ENCODE measurements around the gene PIK3R2.
"Not testable (repeated sequence)": the region's sequence is repeated elsewhere in the genome, so short reads cannot be mapped to it uniquely, and the experiment has no call there.

The PIK3R2 gene

DNA sequence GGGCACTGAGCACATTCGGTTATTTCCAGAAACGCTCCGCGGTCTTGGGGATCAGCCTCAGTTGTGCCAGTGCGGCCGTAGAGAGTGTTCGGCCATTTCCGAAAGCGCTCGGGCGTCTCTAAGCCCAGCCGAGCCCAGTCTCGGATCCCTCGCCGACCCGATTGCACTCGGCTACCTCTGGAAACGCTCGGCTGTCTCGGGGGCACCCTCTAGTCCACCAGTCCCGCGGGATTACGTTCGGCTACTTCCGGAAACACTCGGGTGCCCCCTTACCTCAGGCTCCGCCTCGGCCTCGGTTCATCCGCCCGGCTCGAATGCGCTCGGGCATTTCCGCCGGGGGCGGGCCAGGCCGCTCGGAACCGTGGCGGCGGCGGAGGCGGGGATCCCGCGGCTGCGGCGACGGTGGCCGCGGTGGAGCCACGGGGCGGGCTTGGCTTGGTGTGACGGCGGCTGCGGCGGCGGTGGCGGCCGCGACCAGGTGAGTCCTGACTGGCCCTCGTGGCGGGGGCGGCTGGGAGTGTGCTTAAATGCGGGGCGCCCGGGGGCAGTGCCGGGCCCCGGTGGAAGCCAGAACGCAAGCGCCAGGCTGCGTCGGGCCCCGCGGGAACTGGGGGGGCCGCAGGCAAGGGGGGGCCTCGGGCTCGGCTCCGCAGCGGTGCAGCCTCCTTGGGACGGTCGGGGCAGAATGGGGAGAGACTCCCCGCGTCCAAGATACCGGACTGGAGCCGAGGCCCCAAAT is at the start of gene PIK3R2:
Gene PIK3R2, plus strand, starts transcription at position 347 of the 739 bp plus-strand sequence. CDS start 2,717 bp downstream, outside the sequence.
- DNase-seq (ENCODE audit: low read depth): peak; percentile 99

DNA sequence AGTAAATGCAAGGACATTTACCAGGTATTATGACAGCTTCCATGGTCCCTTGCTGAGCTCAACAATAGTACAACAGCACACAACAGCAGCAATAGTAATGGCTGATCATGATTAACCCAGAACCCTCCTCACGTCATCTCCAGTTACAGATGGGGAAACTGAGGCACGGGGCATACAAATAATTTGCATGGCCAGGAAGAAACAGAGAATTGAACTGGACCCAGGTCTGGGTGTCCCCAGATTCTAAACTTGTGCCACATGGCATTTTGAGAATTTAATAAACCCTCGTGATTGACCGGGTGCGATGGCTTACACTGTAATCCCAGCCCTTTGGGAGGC is 48.2 kb upstream of the PIK3R2 start:
- no peak for DNase-seq (ENCODE audit: low read depth)

DNA sequence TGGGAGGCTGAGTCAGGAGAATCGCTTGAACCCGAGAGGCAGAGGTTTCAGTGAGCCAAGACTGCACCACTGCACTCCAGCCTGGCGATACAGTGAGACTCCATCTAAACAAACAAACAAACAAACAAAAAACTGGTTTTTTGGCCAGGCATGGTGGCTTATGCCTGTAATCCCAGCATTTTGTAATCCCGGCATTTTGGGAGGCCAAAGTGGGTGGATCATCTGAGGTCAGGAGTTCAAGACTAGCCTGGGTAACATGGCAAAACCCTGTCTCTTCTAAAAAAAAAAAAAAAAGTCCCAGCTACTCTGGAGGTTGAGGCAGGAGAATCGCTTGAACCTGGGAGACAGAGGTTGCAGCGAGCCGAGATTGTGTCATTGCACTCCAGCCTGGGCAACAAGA is 47.7 kb upstream of the PIK3R2 start:
- DNase-seq (ENCODE audit: low read depth): not testable (repeated sequence)

DNA sequence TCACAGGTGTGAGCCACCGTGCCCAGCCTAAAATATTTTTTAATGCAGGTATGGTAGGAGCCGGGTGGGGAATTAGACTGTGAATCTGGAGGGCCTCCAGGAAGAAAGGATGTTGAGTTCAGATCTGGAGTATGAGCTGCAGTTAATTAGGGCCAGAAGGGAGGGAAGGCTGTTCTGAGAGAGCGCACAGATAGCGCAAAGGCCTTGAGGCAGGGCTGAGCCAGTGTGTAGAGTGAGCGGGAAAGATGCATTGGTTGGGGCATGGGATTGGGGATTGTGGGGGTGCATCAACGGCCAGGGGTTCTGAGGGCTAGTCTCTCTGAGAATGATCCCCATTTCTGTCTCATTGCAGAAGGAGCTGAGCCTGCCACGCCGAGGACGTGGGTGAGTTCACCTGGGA is 45.7 kb upstream of the PIK3R2 start:
- DNase-seq (ENCODE audit: low read depth): no peak

DNA sequence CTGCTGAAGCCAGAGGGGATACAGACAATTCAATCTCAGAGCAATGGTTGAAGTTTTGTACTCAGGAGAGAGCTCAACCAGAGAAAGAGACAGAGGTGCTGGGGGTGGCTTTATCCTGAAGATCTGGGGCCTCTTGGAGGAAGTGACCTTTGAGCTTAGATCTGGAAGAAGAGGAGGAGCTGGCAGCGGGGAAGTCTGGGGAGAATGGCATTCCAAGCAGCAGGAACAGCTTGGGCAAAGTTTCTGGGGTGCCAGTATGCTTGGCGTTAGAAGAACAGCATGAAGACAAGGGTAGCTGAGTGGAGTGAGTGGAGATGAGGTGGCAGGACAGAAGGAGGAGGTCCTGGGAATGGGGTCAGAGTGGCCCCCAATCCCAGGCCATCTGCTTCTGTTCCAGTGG is 44.1 kb upstream of the PIK3R2 start:
- DNase-seq (ENCODE audit: low read depth): no peak

DNA sequence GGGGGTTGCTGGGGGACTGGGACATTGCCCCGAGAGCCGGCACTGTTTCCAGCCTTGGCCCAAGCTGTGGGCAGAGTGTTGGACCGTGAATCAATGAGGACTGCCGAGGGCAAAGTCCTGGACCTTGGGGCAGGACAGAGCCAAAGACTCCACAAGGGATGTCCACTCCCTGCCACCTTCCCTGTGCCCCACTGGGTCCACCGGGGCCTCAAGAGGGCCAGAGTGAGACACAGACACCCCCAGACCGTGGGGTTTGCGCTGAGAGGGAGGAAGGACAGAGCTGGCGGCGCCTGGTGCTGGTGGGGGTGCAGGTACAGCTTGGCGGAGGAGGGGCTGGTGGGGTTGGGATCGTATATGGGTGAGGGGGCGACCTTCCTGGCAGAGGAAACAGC is 43.6 kb upstream of the PIK3R2 start:
- no peak for DNase-seq (ENCODE audit: low read depth)

DNA sequence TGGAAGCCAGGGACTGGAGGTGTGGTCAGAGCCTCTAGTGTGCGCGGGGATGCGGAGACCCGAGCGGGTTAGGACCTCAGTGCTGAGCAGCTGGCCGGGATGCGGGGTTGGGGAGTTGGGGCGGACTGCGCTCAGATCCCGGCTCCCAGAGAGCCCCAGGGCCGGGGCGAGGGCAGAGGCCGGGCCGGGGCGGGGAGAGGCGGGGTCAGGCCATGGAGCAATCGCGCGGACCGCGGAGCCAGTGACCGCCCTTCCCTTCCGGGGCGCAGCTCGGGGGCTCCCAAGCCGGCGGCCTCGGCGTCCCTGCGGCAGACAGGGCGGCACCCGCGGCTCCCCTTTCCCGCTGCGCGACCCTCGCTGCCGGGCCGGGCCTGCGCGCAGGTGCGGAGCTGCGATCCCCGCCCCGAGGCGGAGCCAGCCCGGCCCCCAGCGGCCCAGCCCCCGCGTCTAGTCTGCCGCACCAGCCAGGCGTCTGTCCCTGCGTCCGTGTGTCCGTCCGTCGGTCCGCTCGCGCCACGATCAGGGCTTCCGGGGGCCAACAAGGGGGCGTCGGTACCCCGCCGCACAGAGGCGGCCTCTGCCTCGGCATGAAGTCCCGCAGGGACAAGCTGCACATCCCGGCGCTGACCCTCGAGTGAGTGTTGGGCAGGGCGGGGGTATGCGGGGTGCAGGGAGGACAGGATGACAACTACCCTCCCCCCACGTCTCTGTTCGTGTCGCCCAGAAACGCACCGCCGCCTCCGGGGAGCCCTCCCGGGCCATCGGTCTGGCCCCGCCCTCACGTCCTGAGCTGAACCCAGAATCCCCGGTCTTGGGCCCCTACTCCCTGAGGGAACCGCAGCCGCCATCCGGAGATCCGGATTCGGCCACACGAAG is 43.0 kb upstream of the PIK3R2 start:
- DNase-seq (ENCODE audit: low read depth): no peak

DNA sequence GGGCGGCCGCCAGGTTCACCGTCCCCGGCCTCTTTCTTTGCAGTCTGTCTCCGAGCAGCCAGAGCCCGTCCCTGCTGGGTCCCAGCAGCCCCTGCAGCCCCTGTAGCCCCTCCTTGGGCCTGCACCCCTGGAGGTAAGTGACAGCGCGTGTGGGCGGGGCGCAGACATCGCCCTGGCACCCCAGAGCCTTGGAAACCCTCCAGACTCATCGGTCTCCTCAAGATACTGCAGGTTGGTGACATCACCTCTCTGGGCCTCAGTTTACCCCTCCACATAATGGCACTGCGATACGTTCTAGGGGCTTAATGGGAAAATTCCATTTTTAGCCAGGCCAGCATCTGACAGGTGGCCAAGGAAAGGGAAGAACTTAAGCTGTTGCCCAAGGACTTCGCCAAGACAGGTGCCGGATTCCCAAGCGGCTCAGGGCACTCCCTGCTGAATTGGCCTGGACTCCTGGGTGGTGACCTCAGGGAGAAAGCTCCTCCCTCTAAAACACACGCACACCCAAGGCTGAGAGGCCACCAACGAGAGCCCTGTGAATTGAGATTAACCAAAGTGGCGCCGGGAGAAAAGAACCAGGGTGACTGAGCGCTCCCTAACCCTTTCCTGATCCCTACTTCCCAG is 42.2 kb upstream of the PIK3R2 start:
- DNase-seq (ENCODE audit: low read depth): no peak

DNA sequence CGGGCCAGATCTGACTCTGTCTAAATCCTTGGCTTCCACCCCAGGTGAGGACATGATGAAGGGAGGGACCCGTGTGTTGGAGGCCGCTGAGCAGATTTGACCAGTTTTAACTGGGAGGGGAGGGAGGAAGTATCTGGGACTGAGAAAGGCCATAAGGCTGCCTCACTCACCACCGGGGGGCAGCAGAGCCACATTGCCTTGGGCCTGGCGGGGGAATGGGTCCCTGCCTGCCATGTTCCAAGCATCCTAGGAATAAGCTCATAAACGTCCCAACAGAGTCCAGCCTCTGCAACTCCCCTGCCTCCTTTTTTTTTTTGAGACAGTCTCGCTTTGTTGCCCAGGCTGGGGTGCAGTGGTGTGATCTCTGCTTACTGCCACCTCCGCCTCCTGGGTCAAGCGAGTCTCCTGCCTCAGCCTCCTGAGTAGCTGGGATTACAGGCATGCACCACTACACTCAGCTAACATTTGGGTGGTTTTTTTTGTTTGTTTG is 39.9 kb upstream of the PIK3R2 start:
- DNase-seq (ENCODE audit: low read depth): peak; percentile 70

DNA sequence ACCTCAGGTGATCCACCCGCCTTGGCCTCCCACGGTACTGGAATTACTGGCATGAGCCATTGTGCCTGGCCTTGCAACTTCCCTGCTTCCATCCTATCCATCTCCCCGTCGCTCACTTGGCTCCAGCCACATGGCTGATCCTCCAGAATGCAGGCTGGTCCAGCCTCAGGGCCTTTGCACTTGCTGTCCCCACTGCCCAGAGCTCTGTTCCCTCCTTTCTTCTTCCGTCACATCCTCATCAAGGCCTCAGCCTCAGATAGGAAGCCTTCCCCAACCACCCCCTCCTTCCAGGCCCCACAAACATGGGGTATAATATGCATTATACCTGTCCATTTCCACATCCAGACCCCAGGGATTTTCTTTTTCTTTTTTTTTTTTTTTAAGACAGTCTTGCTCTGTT is 39.1 kb upstream of the PIK3R2 start:
- DNase-seq (ENCODE audit: low read depth): no peak

DNA sequence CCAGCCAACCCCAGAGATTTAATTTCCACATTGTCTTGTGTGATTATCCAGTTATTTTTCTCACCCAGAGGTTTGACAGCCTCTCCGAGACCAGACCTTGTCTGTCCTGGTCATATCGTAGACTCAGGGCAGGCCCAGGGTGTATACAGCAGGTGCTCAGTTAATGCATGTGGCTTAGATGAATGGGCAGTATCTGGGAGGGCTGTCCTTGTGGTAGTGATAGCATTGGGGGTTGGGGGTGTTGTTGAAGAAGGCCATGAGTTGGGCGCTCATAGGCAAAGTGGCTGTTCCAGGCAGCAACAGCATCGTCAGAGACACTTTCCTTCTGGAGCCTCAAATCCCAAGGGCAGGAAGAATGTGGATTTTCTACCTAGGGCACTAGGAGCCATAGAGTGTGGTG is 38.5 kb upstream of the PIK3R2 start:
- no peak for DNase-seq (ENCODE audit: low read depth)

DNA sequence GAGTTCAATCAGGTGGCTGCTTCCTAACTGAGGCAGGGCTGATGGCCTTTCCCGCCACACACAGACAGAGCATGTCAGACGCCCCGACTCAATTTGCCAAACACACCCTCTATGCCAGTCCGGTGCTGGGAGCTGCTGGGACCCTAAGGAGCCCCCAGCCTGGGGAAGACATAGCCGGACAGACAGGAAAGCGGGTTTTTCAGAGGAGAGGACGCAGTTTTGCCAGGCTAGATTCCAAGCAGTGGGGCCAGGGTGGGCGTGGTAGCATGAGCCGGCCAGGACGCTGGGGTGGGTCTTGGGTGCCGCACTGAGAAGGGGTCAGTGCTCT is 35.6 kb upstream of the PIK3R2 start:
- no peak for DNase-seq (ENCODE audit: low read depth)

DNA sequence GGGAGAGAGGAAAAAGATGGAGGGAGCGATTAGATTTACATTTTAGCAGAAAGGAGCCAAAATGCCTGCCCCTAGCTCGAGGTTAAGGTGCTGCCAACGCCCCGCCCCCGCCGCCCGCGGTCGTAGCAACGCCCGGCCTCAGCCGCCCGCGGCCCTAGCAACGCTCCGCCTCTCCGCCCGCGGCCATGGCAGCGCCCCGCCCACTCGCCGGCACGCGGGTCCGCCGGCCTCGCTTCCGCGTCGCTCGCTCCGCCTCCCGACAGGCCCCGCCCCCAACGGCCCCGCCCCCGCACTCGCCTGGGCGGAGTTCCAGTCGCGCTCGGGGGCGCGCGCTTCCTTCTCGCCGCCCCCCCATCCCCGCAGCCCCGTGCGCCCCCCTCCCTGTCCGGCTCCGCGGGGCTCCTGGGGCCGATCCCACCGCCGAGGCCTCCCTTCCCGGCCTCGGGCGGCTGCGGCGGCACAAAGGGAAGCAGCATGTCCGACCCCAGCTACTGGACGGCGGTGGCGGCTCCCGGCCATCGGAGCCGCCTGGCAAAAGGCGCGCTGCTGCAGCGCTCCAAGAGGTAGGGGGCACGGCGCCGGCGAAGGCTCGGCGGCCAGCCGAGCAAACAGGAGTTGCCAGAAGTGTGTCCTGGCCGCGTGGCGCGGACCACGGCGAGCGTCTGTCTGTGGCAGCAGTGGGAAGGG is 35.1 kb upstream of the PIK3R2 start:
- DNase-seq (ENCODE audit: low read depth): peak; percentile 89

DNA sequence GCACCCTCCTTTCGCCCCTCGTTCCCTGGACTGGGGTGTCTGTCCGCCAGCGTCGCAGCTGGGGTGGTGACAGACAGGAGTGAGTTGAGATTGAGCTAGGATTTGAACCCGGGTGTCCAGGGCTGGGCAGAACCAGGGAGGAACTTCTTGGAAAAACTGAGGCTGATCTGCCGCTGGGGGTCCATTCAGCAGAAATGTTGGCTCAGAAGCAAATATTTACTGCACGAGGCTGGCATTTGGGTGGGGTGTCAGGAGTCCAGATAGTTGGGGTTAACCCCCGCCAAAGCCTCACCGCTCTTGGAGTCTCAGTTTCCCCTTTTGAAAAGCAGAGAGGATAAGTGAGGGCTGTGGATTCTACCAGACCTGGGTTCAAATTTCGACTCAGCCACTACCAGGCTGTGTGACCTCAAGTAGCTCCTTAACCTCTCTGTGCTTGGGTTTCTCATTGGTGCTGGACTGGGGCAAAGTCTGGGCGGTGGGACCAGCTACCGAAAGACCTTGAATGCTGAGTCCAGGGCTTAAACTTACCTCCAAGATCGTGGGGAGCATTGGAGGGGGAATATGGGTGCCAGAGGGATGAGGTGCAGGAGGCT is 34.4 kb upstream of the PIK3R2 start:
- no peak for DNase-seq (ENCODE audit: low read depth)

DNA sequence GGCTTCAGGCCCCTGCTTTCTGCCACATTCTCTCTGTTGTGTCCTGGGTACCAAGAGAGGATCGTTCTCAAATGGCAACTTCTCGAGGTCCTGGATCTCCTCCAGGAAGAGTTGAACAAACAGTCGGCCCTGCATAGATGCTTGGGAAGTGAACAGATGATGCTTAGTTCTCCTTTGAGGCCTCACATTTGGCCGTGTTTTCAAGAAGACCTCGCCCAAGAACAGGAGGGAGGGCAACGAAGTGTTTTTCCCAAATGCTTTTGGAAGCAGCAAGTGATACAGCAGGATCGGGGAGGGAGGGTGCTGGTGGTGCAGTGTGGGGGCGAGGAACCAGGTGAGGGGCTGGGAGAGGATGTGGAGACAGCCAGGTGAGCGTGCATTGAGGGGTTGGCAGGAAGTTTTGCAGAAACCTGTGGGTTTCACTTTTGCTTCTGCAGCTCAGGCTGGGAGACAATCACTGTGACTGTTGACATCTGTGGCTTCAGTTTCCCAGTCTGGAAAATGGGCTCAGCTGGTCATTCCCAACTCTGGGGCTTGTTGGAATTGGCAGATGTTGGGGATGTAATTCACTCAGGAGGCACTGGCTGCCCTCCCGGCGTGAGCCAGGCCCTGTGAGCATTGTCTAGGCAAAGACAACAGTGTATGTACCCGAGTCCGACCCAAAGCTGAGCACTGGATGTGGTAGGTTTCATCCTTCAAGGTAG is 33.8 kb upstream of the PIK3R2 start:
- DNase-seq (ENCODE audit: low read depth): no peak

DNA sequence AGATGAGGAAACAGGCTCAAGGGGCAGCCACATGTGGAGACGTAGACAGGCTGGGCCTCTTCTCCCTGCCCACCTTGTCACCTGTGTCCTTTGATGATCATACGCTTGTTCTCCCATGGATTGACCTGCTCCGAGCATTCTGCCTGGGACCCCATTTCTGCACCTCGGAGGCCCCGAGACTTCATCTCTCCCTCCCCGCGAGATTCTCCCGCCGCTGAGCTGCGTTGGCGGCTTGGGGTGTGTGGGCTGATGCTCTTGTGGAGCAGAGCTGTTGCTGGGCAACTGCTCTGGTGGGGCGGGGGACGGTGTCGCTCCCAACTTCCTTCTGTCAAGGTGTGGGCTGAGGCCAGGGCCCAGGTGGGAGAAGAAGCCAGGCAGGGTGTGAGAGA is 33.3 kb upstream of the PIK3R2 start:
- peak; percentile 36 for DNase-seq (ENCODE audit: low read depth)

DNA sequence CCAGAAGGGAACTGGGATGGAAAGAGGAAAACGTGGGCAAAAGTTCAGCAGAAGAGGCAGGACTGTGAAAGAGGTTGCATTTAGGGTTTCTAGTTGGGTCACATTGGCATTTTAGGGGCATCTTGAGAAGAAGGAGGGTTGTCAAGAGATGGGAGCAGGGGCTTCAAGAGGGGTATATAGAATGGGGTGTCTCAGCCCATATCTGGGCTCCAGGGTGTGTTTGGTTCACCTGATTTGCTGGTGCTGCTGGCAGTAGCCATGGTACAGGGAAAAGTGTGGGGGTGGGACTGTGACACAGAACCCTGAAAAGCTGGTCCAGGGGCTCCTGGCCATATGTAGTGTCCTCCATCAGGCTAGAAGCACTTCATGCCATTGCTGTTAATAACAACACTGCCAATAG is 32.8 kb upstream of the PIK3R2 start:
- DNase-seq (ENCODE audit: low read depth): no peak

DNA sequence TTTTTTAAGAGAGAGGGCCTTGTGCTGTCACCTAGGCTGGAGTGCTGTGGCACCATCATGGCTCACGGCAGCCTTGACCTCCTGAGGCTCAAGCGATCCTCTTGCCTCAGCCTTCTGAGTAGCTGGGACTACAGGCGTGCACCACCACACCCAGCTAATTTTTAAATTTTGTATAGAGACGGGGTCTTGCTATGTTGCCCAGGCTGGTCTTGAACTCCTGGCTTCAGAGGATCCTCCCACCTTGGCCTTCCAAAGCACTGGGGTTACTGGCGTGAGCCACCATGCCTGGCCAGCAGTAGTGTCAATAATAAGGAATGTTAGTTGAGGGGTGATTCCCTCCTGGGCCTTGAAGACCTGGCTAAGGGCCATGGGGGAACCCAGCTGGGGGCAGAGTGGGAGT is 31.8 kb upstream of the PIK3R2 start:
- DNase-seq (ENCODE audit: low read depth): no peak

DNA sequence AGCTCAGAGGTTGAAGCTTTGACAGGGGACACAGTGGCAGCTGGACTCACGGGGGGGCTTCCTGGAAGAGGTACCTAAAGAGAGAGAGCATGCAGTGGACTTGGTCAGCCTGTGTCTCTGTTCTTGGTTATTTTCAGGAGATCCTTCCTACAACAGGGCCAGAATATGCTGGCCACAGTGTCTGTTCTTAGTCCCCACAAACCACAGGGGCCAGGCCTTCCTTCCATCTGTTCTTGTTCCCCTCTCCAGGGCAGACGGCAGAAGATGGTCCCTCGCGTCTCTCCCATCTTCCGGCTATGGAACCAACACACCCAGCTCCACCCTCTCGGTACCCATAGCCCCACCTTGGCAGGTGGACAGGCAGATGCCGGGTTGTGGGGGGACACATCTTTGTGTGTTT is 30.5 kb upstream of the PIK3R2 start:
- DNase-seq (ENCODE audit: low read depth): no peak

DNA sequence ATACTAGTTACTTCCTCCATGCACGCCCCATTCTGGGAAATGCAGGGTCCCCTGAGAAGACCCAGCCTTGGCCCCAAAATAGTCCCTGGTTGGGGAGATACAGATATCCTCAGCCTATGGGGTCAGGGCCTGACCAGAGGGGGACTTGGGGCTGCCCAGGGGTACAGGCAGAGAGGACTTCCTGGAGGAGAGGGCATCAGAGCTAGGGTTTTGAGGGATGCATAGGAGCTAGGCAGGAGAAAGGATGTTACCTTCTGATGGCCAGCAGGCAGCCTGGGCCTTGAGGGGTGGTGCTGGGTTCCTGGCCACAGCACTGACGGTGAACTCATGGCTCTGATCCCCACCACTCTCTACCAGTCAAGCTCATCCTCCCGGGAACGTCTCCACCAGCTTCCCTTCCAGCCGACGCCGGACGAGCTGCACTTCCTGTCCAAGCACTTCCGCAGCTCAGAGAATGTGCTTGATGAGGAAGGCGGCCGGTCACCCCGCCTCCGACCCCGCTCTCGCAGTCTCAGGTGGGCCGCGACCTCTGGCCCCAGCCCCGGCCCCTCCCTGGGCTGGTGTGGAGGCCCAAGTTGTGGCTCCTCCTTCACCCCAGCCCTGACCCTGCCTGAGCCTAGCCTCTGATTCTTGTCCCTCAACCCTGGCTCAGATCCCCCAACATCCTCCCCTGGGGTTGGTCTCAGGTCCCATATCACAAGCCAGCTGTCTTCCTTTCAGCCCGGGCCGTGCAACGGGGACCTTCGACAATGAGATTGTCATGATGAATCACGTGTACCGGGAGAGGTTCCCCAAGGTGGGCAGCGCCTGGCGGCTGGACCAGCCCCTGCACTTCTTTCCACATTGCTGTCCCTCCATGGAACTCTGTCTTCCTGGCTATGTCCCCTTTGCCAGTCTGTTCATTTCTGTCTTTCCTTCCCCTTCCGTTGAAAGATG is 29.8 kb upstream of the PIK3R2 start:
- DNase-seq (ENCODE audit: low read depth): no peak

All from stimulated activated CD8-positive, alpha-beta memory T cell treated with anti-CD3 and anti-CD28 coated beads, Interleukin-12 subunit alpha, Interleukin-12 subunit beta, amount 100 ng/mL, for 1 hour (primary cell).